ENCODE measurements around the gene SLC35E2B.
"Not testable (repeated sequence)": the region's sequence is repeated elsewhere in the genome, so short reads cannot be mapped to it uniquely, and the experiment has no call there.

SLC35E2B gene

DNA sequence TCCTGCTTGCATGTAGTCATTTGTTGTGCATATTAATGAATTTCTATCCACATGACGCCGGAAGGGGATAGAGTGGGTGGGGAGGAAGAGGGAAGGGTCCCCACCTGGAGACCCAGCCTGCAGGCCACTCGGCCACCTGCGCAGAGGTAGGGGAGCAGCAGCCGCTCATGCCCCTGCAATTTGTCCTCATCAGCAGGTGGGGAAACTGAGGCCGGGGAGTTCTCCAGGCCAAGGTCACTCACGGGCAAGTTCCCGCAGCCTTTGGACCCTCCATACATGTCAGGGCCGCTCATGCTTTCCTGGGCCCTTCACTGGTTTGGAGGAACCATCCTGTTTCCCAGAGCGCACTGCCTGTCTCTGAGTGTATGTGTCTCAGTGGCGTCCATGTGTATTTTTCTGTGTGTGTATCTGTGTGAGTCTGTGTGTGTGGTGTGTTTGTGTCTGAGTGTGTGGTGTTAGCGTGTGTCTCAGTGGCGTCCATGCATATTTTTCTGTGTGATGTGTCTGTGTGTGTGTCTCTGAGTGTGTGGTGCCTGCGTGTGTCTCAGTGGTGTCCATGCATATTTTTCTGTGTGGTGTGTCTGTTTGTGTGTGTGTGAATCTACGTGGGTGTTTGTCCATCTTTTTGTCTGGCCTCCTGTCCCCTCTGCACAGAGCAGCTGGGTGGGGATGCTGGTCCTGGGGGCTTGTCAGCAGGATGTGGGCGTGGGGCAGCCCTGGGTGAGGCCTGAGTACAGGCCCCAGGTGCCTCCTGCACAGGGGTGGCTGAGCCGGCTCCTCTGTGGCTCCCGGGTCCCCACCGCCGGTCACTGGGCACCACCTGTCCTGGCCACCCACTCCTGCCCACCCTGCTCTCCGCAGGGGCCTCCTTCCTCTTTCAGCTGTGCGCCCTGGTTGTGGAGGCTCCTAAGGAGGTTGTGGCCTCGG lies 4.1 kb upstream of the SLC35E2B start:
- not testable (repeated sequence) for H3K4me3 ChIP-seq (ENCODE audit: low read depth, low read length); DNase-seq (ENCODE audit: low read depth)

DNA sequence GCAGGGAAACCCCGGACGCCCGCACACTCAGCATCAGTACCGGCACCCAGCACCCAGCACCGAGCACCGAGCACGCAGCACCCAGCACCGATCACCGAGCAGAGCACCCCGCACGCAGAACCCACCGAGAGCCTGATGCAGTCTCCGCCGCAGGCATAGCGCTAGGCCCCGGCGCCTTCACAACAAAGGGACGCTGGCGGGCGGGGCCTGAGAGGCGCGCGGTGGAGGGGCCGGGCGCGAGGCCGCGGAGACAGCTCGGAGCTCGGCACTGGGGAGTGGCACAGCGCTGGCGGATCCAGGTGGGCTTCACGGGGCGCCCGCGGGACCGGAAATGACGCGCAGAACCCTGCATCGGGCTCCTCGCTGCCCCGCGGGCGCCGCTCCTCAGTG lies 276 bp downstream of the SLC35E2B start:
- peak; percentile 73 for DNase-seq (ENCODE audit: low read depth)
- H3K4me3 ChIP-seq (ENCODE audit: low read depth, low read length) = peak overlapping the region; percentile 62

DNA sequence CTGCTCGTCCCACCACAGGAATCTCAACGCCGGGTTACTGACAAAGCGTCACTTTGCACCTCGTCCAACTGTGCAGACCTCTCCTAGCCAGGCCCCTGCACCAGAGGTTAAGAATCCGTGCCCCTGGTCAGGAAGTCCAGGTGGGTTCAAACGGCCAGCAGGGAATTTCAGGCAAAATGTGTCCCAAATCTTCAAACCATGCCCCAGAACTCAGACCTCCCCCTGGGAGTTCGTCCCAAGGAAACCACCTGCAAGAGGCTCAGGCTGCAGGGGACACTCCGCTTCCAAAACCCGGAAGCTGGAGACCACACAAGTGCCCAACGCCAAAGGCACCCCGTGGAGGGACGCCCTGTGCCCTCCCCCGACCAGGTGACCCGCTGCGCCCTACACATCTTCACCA lies 1.2 kb downstream of the SLC35E2B start:
- peak overlapping the region; percentile 44 for H3K4me3 ChIP-seq (ENCODE audit: low read depth, low read length)
- not testable (repeated sequence) for DNase-seq (ENCODE audit: low read depth)

DNA sequence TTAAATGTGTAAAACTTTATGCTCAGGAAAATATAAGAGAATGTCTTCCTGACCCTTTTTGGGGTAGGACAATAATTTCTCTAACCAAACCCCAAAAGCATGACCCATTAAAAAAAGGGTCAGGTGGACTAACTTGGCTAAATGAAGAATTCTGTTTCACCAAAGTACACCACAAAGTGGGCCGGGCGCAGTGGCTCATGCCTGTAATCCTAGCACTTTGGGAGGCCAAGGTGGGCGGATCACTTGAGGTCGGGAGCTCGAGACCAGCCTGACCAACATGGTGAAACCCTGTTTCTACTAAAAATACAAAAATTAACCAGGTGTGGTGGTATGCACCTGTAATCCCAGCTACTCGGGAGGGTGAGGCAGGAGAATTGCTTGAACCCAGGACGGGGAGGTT lies 3.1 kb downstream of the SLC35E2B start:
- not testable (repeated sequence) for DNase-seq (ENCODE audit: low read depth); H3K4me3 ChIP-seq (ENCODE audit: low read depth, low read length)

DNA sequence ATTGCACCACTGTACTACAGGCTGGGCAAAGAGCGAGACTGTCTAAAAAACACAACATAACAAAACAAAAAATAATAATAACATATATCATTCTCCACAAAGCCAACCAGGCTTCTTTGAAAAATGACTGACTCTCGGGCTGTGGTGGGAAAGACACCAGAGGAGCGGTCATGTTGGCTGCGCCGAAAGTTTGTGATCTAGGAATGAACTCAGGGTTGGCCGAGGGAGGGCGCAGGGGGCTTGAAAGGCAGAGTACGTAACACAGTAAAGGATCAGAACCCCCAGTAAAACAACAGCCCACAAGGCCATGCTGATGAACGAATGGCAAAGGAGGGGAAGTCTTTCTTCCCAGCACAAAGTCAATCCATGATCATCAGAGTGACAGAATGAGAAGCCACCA lies 4.7 kb downstream of the SLC35E2B start:
- no peak for DNase-seq (ENCODE audit: low read depth)
- H3K4me3 ChIP-seq (ENCODE audit: low read depth, low read length) = no peak overlapping the region
- TF ChIP-seq, protein P1, sequence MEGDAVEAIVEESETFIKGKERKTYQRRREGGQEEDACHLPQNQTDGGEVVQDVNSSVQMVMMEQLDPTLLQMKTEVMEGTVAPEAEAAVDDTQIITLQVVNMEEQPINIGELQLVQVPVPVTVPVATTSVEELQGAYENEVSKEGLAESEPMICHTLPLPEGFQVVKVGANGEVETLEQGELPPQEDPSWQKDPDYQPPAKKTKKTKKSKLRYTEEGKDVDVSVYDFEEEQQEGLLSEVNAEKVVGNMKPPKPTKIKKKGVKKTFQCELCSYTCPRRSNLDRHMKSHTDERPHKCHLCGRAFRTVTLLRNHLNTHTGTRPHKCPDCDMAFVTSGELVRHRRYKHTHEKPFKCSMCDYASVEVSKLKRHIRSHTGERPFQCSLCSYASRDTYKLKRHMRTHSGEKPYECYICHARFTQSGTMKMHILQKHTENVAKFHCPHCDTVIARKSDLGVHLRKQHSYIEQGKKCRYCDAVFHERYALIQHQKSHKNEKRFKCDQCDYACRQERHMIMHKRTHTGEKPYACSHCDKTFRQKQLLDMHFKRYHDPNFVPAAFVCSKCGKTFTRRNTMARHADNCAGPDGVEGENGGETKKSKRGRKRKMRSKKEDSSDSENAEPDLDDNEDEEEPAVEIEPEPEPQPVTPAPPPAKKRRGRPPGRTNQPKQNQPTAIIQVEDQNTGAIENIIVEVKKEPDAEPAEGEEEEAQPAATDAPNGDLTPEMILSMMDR (conservative IDR thresholded peaks at IDR 0.05; ENCODE audit: low read depth, low read length) = no peak

DNA sequence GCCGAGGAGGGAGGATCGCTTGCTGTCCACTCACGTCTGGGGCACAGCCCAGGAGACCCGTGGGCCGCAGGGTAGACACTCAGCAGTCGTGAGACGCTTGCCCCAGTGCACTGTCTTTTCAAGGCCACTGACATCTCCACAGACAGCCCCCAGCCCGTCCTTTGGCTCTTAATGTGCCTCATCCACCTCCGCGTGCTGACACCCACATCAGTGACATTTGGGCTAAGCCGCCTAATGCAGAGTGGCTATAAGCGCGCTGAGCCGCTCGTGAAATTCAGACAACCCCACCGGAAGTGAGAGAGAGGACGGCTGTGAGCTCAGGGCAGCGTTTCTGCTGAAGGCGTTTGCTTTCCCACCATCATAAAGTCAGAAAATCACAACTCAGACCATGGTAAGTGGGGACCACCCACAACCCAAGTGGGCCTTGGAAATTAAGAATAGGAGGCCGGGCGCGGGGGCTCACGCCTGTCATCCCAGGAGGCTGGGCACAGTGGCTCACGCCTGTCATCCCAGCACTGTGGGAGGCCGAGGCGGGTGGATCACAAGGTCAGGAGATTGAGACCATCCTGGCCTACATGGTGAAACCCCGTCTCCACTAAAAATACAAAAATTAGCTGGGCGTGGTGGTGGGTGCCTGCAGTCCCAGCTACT lies 8.4 kb downstream of the SLC35E2B start:
- H3K4me3 ChIP-seq (ENCODE audit: low read depth, low read length) = no peak overlapping the region
- DNase-seq (ENCODE audit: low read depth) = no peak
- TF ChIP-seq, protein P1 (conservative IDR thresholded peaks at IDR 0.05; ENCODE audit: low read depth, low read length) = no peak

DNA sequence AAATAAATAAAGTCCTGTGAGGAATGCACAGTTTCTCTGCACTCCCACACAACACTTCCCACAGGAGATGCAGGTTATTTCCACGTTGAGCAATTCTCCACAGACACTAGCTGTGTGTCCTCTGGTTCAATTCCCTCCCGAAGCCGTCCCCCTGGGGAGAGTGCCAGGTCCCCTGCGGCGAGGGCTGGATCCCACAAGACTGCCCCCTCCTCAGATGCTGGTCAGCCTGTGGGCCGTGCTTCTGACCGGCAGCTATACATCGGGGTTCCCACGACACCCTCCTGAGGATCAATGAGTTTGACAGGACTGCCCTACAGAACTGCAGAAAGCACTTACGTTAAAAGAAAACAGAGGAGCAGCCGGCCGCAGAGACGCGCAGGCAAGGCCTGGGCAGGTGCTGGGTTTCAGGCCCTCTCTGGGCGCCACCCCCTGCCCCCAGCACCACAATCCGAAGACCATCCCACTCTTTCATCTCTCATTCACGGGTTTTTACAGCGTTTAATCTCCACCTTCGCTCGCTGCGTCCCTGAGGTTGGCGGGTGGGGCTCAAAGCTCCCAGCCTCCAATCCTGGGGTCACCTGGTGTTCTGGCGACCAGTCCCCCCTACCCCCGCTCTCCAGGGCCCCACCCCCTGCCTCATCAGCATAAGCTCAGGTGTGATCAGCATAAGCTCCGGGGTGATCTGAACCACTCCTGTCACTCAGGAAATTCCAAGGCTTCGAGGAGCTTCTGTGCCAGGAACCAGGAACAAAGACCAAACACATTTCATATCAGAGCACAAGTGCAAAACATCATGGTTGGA lies 9.3 kb downstream of the SLC35E2B start:
- DNase-seq (ENCODE audit: low read depth) = no peak
- no peak overlapping the region for H3K4me3 ChIP-seq (ENCODE audit: low read depth, low read length)
- TF ChIP-seq, protein P1 (conservative IDR thresholded peaks at IDR 0.05; ENCODE audit: low read depth, low read length) = no peak

DNA sequence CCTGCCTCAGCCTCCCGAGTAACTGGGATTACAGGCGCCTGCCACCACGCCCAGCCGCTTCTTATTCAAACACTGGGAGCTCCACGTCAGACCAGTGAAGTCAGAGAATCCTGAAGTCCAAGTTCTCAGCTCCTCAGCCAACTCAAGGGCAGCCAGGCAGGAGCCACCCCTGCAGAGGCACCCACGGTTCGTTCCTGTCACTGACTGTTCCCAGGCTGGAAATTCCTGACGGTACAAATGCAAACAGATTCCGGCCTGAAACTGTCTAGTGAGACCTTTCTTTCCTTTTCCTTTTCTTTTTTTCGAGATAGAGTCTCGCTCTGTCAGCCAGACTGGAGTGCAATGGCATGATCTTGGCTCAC lies 11.7 kb downstream of the SLC35E2B start:
- peak; percentile 65 for DNase-seq (ENCODE audit: low read depth)
- TF ChIP-seq, protein P1 (conservative IDR thresholded peaks at IDR 0.05; ENCODE audit: low read depth, low read length) = no peak
- H3K4me3 ChIP-seq (ENCODE audit: low read depth, low read length) = no peak overlapping the region

Measured in choroid plexus epithelial cell (primary cell).